ENCODE measurements around the gene MAPK8IP2. TPM values are rescaled to one million over a fixed set of nuclear protein-coding genes. Genes with fewer than 3 reads are reported as not detected.

MAPK8IP2 gene
- total and polyA plus RNA-seq, 10 of the 15 experiments (the other 5 are each of a cell fraction or from before 2014, with no cell fraction given): 0.01 to 0.13 (median 0.06) TPM; not detected in 4

- ATAC-seq: no peak
- ChIA-PET SMC1A (ENCODE audit: uncharacterized antibody, unreplicated experiment) (no interaction called here), RAD21 (ENCODE audit: unreplicated experiment) (no interaction called here), CTCF (no interaction called here), POLR2A (no interaction called here)
- in situ Hi-C loops (cut with MboI) (no loop called here), intact Hi-C loops (cut with micrococcal nuclease; ENCODE audit: unreplicated experiment) (no loop called here)
- no peak overlapping the region for H3K27ac ChIP-seq (ENCODE audit: control insufficient read depth, insufficient read depth)
- no peak overlapping the region for H2AFZ ChIP-seq (ENCODE audit: control insufficient read depth, low read depth, low read length)
- H3K4me1 ChIP-seq (ENCODE audit: control insufficient read depth, insufficient read depth, low read length): no peaks in the 10 kb centered on the region
- no peaks in the 10 kb centered on the region for H3K9me3 ChIP-seq (replicated peaks; ENCODE audit: control insufficient read depth, insufficient read depth, low read length)
- peaks cover 0 to 6% of the 10 kb centered on the region in 2 experiments; a peak in 3 of 4 replicates for H3K27me3 ChIP-seq (replicated peaks in 1 of 2; ENCODE audit: control insufficient read depth in 2 of 2, insufficient read depth in 2 of 2, low read length in 1 of 2)
- no peaks in the 10 kb centered on the region for H3K36me3 ChIP-seq (ENCODE audit: control insufficient read depth in 2 of 2, insufficient read depth in 2 of 2, low read length in 1 of 2)
- FAIRE-seq: no peak
- no peak overlapping the region for H3K4me2 ChIP-seq (ENCODE audit: control insufficient read depth, insufficient read depth)
- WGBS (ENCODE audit: insufficient coverage, insufficient replicate concordance, low lambda C conversion rate, missing lambda C conversion rate): 4% methylated on average over 6 of the region's 6 CpGs
- no peak for DNase-seq (ENCODE audit: low read depth, low spot score)
- H4K20me1 ChIP-seq (ENCODE audit: control insufficient read depth, insufficient read depth): no peaks in the 10 kb centered on the region
- no peaks in the 10 kb centered on the region for H3K79me2 ChIP-seq (ENCODE audit: control insufficient read depth, insufficient read depth, low read length)
- no TSS peak for BruUV-seq (replicated peaks)
- H3K9ac ChIP-seq (ENCODE audit: control insufficient read depth, insufficient read depth, low read length): no peak overlapping the region
- H3K4me3 ChIP-seq: no peak overlapping the region
- TF ChIP-seq JUND (IDR thresholded peaks at IDR 0.05; ENCODE audit: low read depth, low read length): no peak
- TF ChIP-seq ZNF592 (IDR thresholded peaks at IDR 0.05): no peak
- TF ChIP-seq PBX3 (IDR thresholded peaks at IDR 0.05; ENCODE audit: insufficient replicate concordance, low read depth, low read length): no peak
- no peak for TF ChIP-seq TARDBP (IDR thresholded peaks at IDR 0.05; ENCODE audit: borderline replicate concordance)
- no peak for TF ChIP-seq HSF1 (IDR thresholded peaks at IDR 0.05; ENCODE audit: low read depth, low read length)
- TF ChIP-seq NR2F1 (conservative IDR thresholded peaks at IDR 0.05): no peak
- no peak for TF ChIP-seq ATF2 (IDR thresholded peaks at IDR 0.05; ENCODE audit: low read length)
- TF ChIP-seq CHD4 (IDR thresholded peaks at IDR 0.05): no peak
- no peak for TF ChIP-seq BHLHE40 (IDR thresholded peaks at IDR 0.05; ENCODE audit: borderline replicate concordance in 1 of 2, low read depth in 2 of 2, low read length in 1 of 2)
- TF ChIP-seq HDAC2 (IDR thresholded peaks at IDR 0.05): no peak
- no peak for TF ChIP-seq ZZZ3 (IDR thresholded peaks at IDR 0.05; ENCODE audit: control insufficient read depth, insufficient read length, low read depth)
- TF ChIP-seq E2F4 (IDR thresholded peaks at IDR 0.05; ENCODE audit: low read depth, low read length): no peak
- TF ChIP-seq E4F1 (IDR thresholded peaks at IDR 0.05; ENCODE audit: borderline replicate concordance, partially characterized antibody): no peak
These were observed 7.0 kb downstream of the MAPK8IP2 start for GRCh38 chr22:50607659-50608020.
